T-helper 1 cell treated with Interleukin-12 subunit alpha and Interleukin-12 subunit beta and Interleukin-4 antibody, amounts not matched to agents 30 ng/mL and 1 ng/mL, for 36 hours (primary cell): Measurements from ENCODE around the gene KRT27. TPM values are rescaled to one million over a fixed set of nuclear protein-coding genes. Genes with fewer than 3 reads are reported as not detected.
"Not testable (repeated sequence)": the region's sequence is repeated elsewhere in the genome, so short reads cannot be mapped to it uniquely, and the experiment has no call there.

Experiments
- intact Hi-C: fragments of 100-400 bp; cut with micrococcal nuclease; formaldehyde crosslinking; loops from one replicate; pipeline ENCODE4 v1.15.1; 2024
- total RNA-seq: library from RNA; stranded (reverse); gene quantifications from 2 replicates; pipeline ENCODE4 v1.2.3, GENCODE V29; 2022

KRT27 gene
- total RNA-seq, 1 donor from 2014 or later: not detected

GRCh38 chr17:40760105-40761016, 22.0 kb downstream of the KRT27 start:
- intact Hi-C loops: no loop called here

DNA sequence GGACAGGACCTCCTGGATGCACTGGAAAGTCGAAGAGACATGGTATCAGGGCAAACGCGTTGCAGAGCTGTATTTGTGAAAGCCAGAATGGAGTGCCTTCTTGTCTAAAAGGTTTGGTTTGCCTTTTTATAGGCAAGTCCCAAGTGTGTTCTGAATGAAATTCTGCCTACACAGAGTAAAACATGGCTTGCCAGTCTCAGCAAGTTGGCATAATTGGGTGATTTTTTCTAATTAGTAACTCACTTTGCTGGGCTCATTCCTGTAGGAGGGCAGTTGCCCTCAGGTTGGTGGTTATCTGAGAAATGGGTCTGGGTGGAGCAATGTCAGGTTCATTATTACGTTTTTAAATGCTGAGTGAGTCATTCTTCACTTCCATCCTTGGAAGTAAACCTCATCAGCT, 27.1 kb downstream of the KRT27 start, which contains the start of gene KRT25:
TSS of gene KRT25 (minus strand) at position 101 of the 400 bp plus-strand sequence. CDS start at position 41, 60 bp downstream.
- intact Hi-C loops: no loop called here

- intact Hi-C loops: no loop called here
Observed at GRCh38 chr17:40753804-40754203, 28.5 kb downstream of the KRT27 start.

DNA sequence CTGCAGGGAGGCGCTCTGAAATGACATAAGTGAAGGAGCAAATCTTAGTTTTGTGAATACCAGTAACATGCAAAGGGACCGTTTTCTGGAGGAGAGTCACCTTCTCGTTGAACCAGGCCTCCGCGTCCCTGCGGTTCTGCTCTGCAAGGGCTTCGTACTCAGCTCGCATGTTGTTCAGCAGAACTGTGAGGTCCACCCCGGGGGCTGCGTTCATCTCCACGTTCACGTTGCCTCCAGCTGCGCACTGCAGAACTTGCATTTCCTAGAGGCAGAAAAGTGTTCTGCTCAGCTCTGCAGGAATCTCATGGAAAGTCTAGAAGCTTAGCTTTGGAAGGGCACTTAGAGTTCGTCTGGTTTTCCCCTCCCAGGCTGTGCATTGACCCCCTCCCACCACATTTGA, 31.3 kb downstream of the KRT27 start:
- intact Hi-C loops: no loop called here

DNA sequence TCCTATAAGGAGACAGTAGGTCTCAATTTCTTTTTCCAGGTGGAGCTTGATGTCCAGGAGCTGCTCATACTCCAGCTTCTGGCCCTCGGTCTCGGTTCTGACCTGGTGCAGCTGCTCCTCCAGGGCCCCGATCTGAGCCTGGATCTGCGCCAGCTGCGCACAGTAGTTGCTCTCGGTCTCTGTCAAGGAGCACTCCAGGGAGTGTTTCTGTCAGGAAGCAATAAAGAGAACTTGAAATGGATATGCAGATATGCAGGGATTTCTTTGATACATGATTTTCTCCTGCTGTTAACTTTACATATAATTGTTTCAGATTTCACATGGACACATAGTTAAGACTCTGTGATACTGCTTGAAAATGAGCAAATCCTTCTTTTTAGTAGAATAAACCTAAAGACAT, 32.0 kb downstream of the KRT27 start:
- intact Hi-C loops: no loop called here

GRCh38 chr17:40748666-40749065, 33.7 kb downstream of the KRT27 start:
- intact Hi-C loops: not testable (repeated sequence)

- intact Hi-C loops: no loop called here
Observed at GRCh38 chr17:40738553-40738952, 43.8 kb downstream of the KRT27 start.

DNA sequence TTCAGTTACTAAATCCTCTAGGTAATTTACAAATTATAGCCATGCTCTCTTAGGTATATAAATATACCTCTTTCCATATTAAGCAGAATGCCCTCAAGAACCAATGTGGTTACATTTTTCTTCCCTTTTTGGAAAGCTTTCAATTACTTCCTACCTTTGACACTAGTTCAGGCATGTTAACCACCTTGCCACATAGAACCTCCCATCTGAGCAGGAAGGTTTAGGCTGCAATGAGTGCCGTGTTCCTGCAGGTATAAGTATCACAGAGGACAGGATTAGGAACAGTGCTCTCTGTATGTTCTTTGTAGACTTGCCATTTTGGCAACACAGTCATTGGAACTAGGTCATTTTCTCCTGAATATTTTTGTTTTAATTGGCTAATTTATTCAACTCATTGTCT, 47.3 kb downstream of the KRT27 start:
- intact Hi-C loops: no loop called here

DNA sequence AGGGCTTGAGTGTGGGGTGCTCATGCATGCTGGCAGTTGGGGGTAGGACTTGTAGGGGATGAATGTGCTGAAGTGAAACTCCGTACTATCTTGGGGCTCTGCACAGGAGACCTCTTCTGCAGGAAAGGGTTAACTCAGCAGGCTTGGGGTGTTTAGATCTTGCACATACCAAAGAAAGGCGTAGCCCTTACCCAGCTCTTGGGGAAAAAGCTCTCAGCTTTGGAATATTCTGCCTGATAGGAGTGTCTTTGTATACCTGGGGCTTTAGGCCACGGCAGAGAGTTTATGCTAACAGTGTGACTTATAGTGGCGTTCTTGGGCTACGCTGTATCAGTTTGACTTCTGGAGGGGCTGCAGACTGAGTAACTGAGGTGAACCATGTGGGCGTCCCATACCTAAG, 48.3 kb downstream of the KRT27 start:
- intact Hi-C loops: no loop called here

GRCh38 chr17:40730970-40731369, 51.4 kb downstream of the KRT27 start:
- intact Hi-C loops: no loop called here

DNA sequence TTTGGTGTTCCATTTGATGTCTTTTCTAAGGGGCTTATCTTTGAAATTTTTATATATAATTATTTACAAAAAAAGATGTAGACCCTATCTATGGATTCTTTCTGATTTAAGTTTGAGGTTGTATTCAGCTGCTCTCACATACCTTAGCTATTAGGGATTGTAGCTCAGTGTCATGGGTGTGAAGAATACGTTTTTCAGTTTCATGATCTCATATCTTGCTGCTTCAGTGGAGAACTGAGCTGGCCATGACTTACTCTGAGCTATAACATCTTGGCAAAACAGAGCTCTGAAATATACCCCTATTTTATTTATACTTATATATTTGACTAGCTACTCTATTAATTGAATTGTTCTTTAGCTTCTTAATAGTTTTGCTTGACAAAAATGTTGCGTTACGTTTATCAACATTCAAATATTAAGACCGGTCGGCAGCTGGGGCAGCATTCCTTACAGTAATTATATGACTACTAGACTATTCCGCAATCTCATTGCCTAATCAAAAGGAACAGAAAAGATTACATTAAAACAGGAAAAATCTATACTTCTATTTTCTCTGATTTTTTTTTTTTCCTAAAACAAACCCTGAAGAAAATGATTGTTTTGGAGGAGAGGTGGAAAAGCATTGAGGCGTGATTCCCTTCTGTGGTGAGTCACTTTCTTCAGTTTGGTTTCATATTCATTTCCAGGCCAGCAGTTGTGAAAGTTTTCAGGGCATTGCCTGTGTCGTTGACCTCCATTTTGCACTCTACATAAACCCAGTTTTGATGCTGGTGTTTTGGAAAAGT, 54.7 kb downstream of the KRT27 start:
- intact Hi-C loops: loop anchor here (1.0 to 5.0 kb wide), 2 partner anchors 107 to 165 kb away; no protein-coding TSS in a partner anchor

DNA sequence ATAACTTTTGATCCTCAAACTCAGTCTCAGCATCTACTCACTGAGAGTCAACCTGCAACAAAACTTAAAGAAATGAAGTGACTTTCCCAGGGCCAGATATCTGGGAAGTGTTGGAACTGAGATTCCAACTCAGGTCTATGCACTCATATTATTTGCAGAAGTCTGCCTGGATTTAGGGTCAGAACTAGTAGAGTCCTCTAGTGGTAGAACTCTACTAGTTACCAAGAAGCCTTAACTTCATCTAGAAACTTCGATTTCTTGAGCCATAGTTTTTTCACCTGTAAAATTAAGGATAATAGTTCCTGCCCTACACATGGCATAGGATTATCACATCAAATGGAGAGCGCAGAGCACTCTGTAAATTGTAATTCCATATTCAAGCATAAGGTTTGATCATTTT, 55.4 kb downstream of the KRT27 start:
- intact Hi-C loops: loop anchor here (1.0 to 5.0 kb wide), 2 partner anchors 107 to 165 kb away; no protein-coding TSS in a partner anchor

Other genes starting within 250 kb of the KRT27 start
- 169 and 171 TPM in 2 replicates for gene CCR7, start 217.1 kb downstream of the KRT27 start, total RNA-seq
- 96.3 and 98.8 TPM in 2 replicates for gene SMARCE1, start 134.7 kb downstream of the KRT27 start, total RNA-seq
- gene KRT222, start 117.4 kb downstream of the KRT27 start, total RNA-seq: not detected in 2 replicates
- gene KRT24, start 78.8 kb downstream of the KRT27 start, total RNA-seq: not detected in 2 replicates
- gene KRT25, start 27.2 kb downstream of the KRT27 start, total RNA-seq: not detected in 2 replicates
- gene KRT26, start 10.3 kb downstream of the KRT27 start, total RNA-seq: not detected in 2 replicates
- not detected in 2 replicates for gene KRT28, start 17.4 kb upstream of the KRT27 start, total RNA-seq
- 21.0 and 25.6 TPM in 2 replicates for gene KRT10, start 40.1 kb upstream of the KRT27 start, total RNA-seq
- gene KRT12, start 84.7 kb upstream of the KRT27 start, total RNA-seq: not detected in 2 replicates
- gene KRT20, start 102.7 kb upstream of the KRT27 start, total RNA-seq: not detected in 2 replicates
- gene KRT23, start 155.1 kb upstream of the KRT27 start, total RNA-seq: not detected in 2 replicates
- not detected in 2 replicates for gene KRT39, start 184.4 kb upstream of the KRT27 start, total RNA-seq
- not detected in 2 replicates for gene KRT40, start 201.8 kb upstream of the KRT27 start, total RNA-seq
- gene KRTAP3-3, start 211.6 kb upstream of the KRT27 start, total RNA-seq: not detected in 2 replicates
- gene KRTAP3-2, start 217.4 kb upstream of the KRT27 start, total RNA-seq: not detected in 2 replicates
- not detected in 2 replicates for gene KRTAP3-1, start 226.6 kb upstream of the KRT27 start, total RNA-seq
- gene KRTAP1-5, start 244.7 kb upstream of the KRT27 start, total RNA-seq: not detected in 2 replicates
- not detected in 2 replicates for gene KRTAP1-4, start 247.6 kb upstream of the KRT27 start, total RNA-seq